Lower lobe of right lung (tissue), 2 donors: ENCODE measurements around the gene TRMU. TPM values are rescaled to one million over a fixed set of nuclear protein-coding genes. Genes with fewer than 3 reads are reported as not detected.

Experiments used
- ATAC-seq, 2 donors: fragments of 200-7000 bp; cut with Tn5 transposase; one replicate each; pipeline ENCODE4 v1.9.1; 2020 to 2022; ENCODE audit warnings: mild to moderate bottlenecking in 2 of 2, moderate library complexity in 2 of 2
- DNase-seq: peaks from one replicate; pipeline ENCODE4 v3.0.0-alpha.2; 2020
- H3K27ac ChIP-seq: fragments of 200-600 bp; one replicate; pipeline ENCODE4 v1.8.0; 2022
- H3K27me3 ChIP-seq: fragments of 200-600 bp; one replicate; pipeline ENCODE4 v1.8.0; 2022; ENCODE audit warnings: low read depth
- H3K36me3 ChIP-seq: fragments of 200-600 bp; one replicate; pipeline ENCODE4 v1.8.0; 2022; ENCODE audit warnings: mild to moderate bottlenecking
- H3K4me1 ChIP-seq: fragments of 200-600 bp; one replicate; pipeline ENCODE4 v1.8.0; 2022
- H3K4me3 ChIP-seq: fragments of 200-600 bp; one replicate; pipeline ENCODE4 v1.8.0; 2022; ENCODE audit warnings: mild to moderate bottlenecking
- H3K9me3 ChIP-seq: fragments of 200-600 bp; one replicate; pipeline ENCODE4 v1.8.0; 2022
- intact Hi-C: fragments of 100-400 bp; cut with DNase I; formaldehyde crosslinking; loops from one replicate; pipeline ENCODE4 v1.11.0; 2022
- total RNA-seq: library from RNA; stranded (reverse); fragmentation: NEBNext Ultra II Directional; extraction: Animal tissue kit (Norgen Biotek cat#: 25700); gene quantifications from one replicate; pipeline ENCODE4 v1.2.1, GENCODE V29; 2021
- TF ChIP-seq, protein P1 (sequence below): fragments of 200-600 bp; IDR thresholded peaks from one replicate; pipeline ENCODE4 v1.8.0; 2022; ENCODE audit warnings: antibody characterized with exemption, mild to moderate bottlenecking
- donor health status: DM: no; HTN: yes; CAD: no; lungs with severe emphysema.

Gene TRMU
- total RNA-seq, 1 donor from 2014 or later: 33.5 TPM

DNA sequence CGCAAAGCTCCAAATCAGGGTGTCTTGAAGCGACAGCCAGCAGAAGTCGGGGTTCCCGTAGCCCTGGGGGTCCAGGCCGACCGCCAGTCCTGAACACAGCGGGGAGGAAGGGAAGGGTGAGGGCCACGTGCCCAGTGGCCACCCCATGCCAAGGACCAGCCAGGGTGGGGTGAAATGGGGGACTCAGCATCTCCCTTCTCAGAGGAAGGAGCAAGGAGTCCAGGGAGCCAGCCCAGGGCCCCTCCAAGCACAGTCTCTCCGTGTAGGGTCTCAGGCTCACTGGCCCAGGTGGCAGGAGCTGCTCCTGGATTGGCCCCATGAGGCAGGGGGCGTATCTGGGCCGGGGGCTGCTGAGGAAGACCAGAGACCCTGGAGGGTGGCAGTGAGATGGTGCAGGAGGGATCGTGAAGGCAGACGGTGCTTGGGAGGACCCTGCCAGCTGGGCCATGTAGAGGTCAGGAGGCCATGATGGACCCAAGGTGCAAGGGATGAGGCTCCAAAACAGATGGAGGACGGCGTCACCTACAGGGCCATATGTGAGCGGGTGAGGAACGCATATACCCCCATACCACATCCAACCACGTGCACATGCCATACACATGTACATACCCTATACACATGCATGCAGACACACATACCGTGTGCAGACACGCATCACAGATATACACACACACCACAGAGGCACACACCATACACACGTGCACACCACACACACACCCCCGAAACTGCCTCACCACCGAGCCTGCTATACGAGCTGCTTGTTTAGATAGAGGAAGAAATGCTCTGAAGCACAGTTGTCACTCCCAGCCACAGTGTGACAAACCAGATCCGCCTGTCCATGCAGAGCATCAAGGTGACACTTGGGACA, 34.4 kb downstream of the TRMU start:
- ATAC-seq: no peak
- TF ChIP-seq, protein P1, sequence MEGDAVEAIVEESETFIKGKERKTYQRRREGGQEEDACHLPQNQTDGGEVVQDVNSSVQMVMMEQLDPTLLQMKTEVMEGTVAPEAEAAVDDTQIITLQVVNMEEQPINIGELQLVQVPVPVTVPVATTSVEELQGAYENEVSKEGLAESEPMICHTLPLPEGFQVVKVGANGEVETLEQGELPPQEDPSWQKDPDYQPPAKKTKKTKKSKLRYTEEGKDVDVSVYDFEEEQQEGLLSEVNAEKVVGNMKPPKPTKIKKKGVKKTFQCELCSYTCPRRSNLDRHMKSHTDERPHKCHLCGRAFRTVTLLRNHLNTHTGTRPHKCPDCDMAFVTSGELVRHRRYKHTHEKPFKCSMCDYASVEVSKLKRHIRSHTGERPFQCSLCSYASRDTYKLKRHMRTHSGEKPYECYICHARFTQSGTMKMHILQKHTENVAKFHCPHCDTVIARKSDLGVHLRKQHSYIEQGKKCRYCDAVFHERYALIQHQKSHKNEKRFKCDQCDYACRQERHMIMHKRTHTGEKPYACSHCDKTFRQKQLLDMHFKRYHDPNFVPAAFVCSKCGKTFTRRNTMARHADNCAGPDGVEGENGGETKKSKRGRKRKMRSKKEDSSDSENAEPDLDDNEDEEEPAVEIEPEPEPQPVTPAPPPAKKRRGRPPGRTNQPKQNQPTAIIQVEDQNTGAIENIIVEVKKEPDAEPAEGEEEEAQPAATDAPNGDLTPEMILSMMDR: no peak
- no peak for DNase-seq
- Histone ChIP-seq H3K4me1 (peaks cover 12% of the 10 kb centered on the region), H3K36me3 (peaks cover 9% of the 10 kb centered on the region), H3K27me3 (peaks cover 18% of the 10 kb centered on the region), H3K9me3 (no peaks in the 10 kb centered on the region), H3K4me3 (no peak overlapping the region), H3K27ac (no peak overlapping the region)
- intact Hi-C loops: loop anchor here (10.0 kb wide), 1 partner anchor 175 kb away; no protein-coding TSS in a partner anchor

DNA sequence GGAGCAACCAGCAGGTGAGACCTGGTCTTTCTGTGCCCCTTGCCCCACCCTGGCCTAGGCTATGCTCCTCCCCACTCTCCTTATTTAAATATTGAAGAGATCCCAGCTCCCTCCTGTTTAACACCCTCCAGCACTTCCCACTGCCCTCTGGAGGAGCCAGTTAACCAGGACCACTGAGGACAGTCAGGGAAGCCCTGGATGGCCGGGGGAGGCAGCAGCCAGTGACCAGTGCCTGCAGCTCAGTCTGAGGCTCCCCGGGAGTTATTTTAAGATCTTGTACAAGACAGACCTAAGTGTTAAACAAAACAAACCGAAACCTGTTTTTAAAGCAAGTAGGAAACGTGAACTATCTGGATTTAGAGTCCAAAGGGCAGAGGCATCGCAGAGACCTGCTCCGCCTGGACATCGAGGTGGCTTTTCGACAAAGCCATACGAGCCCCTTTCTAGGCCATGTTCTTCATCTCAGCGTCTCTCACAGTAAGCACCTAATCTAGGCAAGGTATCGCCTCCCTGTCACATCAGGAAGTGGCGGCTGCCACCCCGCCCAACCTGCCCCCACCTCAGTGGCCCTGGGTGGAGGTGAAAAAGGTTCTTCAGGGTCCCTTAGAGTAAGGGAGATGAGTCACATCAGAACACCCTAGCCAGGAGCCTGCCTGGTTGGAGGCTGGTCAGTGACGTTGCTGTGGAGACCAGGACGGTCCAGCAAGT, 35.2 kb downstream of the TRMU start:
- Histone ChIP-seq H3K4me3 (no peak overlapping the region), H3K27ac (no peak overlapping the region), H3K9me3 (peaks cover 2% of the 10 kb centered on the region), H3K36me3 (peaks cover 3% of the 10 kb centered on the region), H3K4me1 (peaks cover 14% of the 10 kb centered on the region), H3K27me3 (peaks cover 16% of the 10 kb centered on the region)
- no peak for ATAC-seq
- intact Hi-C loops: no loop called here
- TF ChIP-seq, protein P1: no peak
- DNase-seq: no peak

DNA sequence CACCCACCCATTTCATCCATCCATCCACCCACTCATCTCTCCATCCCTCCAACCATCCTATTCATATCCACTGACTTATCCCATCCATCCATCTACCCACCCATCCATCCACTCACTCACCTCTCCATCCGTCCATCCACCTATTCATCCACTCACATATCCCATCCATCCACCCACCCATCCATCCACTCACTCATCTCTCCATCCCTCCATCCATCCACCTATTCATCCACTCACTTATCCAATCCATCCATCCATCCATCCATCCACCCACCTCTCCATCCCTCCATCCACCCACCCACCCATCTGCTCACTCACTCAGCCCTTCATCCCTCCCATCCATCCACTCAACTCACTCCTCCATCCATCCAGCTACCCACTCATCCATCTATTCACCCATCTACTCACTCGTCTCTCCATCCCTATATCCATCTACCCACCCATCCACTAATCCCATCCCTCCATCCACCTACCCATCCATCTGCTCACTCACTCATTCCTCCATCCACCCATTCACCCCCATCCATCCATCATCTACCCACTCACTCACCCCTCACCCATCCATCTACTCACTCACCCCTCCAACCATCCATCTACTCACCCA, 36.2 kb downstream of the TRMU start:
- intact Hi-C loops: no loop called here
- ATAC-seq: no peak

DNA sequence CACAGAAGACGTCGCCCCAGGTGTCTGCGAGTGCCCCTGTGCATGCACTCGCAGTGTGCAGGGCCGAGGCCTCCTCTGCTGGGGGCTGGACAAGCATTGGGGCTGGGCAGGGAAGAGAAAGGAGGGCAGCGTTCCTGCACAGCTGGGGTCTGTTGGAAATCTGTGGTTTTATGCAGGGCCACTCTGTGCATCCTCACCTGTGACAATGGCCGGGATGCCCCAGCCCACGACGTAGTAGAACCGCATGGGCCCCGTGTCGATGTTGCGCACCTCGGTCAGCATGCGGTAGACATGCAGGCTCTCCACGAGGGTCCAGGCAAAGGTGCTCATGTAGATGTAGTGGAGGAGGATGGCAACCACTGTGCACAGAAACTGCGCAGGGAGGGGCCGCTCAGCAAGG, 37.2 kb downstream of the TRMU start:
- TF ChIP-seq, protein P1: no peak
- Histone ChIP-seq H3K36me3 (no peaks in the 10 kb centered on the region), H3K27ac (no peak overlapping the region), H3K4me3 (no peak overlapping the region), H3K9me3 (peaks cover 4% of the 10 kb centered on the region), H3K27me3 (peaks cover 8% of the 10 kb centered on the region), H3K4me1 (peaks cover 19% of the 10 kb centered on the region)
- ATAC-seq: no peak
- no peak for DNase-seq
- intact Hi-C loops: no loop called here

More for the DNA sequence above, 36.2 kb downstream of the TRMU start:
- H3K36me3 ChIP-seq: peaks cover under 1% of the 10 kb centered on the region
- peaks cover 4% of the 10 kb centered on the region for H3K9me3 ChIP-seq
- H3K27me3 ChIP-seq: peaks cover 16% of the 10 kb centered on the region
- DNase-seq: no peak
- H3K27ac ChIP-seq: no peak overlapping the region
- H3K4me3 ChIP-seq: no peak overlapping the region
- TF ChIP-seq, protein P1: no peak
- peaks cover 19% of the 10 kb centered on the region for H3K4me1 ChIP-seq

DNA sequence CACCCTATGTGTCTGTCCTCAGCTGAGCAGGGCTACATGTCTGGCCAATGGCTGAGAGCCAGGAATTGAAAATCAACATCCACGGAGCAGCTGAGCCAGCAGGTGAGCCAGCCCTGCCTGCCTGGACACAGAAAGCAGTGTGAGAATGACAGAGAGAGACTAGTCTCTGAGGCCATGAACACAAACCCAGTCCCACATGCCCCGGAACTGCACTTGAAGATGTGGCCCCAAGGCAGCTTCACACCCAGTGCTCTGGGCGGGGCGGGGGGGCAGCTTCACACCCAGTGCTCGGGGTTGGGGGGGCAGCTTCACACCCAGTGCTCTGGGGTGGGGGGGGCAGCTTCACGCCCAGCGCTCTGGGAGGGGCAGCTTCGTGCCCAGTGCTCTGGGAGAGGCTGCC, 37.6 kb downstream of the TRMU start:
- Histone ChIP-seq H3K36me3 (no peaks in the 10 kb centered on the region), H3K27ac (no peak overlapping the region), H3K4me3 (no peak overlapping the region), H3K4me1 (peaks cover 19% of the 10 kb centered on the region), H3K27me3 (peaks cover 7% of the 10 kb centered on the region), H3K9me3 (peaks cover 4% of the 10 kb centered on the region)
- ATAC-seq (no peak), DNase-seq (no peak)
- intact Hi-C loops: no loop called here
- TF ChIP-seq, protein P1: no peak
